Endothelial cell of umbilical vein (primary cell): ENCODE measurements around the gene TRAK1. TPM values are rescaled to one million over a fixed set of nuclear protein-coding genes. Genes with fewer than 3 reads are reported as not detected.

ENCODE experiments used
- BruUV-seq: library from RNA; stranded (reverse); fragments of 400-500 nt; replicated peaks from 2 replicates; lab custom pipeline; 2021; lab: Mats Ljungman, UMichigan
- CTCF ChIA-PET: fragments of 300-600, 350-600 bp; sonication (Branson Sonifier 250); formaldehyde crosslinking; loops from one replicate; lab custom pipeline; 2021; ENCODE audit warnings: antibody characterized with exemption, inconsistent platforms; lab: Charles Lee
- POLR2A ChIA-PET: fragments of 300-600, 350-600 bp; sonication (Branson Sonifier 250); formaldehyde crosslinking; loops from one replicate; lab custom pipeline; 2021; ENCODE audit warnings: antibody characterized with exemption, inconsistent platforms; lab: Charles Lee
- DNase-seq: peaks from one replicate; pipeline ENCODE4 v3.0.0-alpha.2; 2011; ENCODE audit warnings: low read depth, low spot score
- FAIRE-seq: peaks from 2 replicates; lab custom pipeline; 2011; peaks lifted over from hg19 to GRCh38; lab: Jason Lieb, UNC
- H2AFZ ChIP-seq: 2 replicates; pipeline ENCODE4 v1.6.0; 2012; ENCODE audit warnings: low read depth, low read length, control low read depth, inconsistent platforms
- H3K27ac ChIP-seq: 2 replicates; pipeline ENCODE4 v1.5.1; 2011; ENCODE audit warnings: low read depth, mild to moderate bottlenecking, control low read depth, low read length, moderate library complexity; ENCODE audit not compliant: insufficient read depth
- H3K27me3 ChIP-seq, 2 experiments: 2 replicates each; pipeline versions ENCODE4 v1.6.0 to v1.6.1; 2011; ENCODE audit warnings: low read length in 2 of 2, mixed read lengths in 1 of 2; ENCODE audit not compliant: control insufficient read depth in 2 of 2, insufficient read depth in 2 of 2
- H3K36me3 ChIP-seq, 2 experiments: 2 replicates in 1 of 2; 3 replicates in 1 of 2; pipeline ENCODE4 v1.5.1; 2011; ENCODE audit warnings: low read length in 2 of 2, mild to moderate bottlenecking in 1 of 2, moderate library complexity in 1 of 2; ENCODE audit not compliant: control insufficient read depth in 2 of 2, insufficient read depth in 2 of 2; ENCODE audit errors: extremely low read depth in 1 of 2
- H3K4me1 ChIP-seq: 3 replicates; pipeline ENCODE4 v1.5.1; 2011; ENCODE audit warnings: mild to moderate bottlenecking, low read length; ENCODE audit not compliant: control insufficient read depth, insufficient read depth; ENCODE audit errors: extremely low read depth
- H3K4me2 ChIP-seq: 2 replicates; pipeline ENCODE4 v1.6.1; 2011; ENCODE audit warnings: low read length, control low read depth, mixed read lengths; ENCODE audit not compliant: insufficient read depth
- H3K4me3 ChIP-seq, 3 experiments: fragments of 200-600 bp in 1 of 3; sonication (generic), shearing (Covaris generic) in 1 of 3; replicated peaks in 1 of 3; 2 replicates each; pipeline ENCODE4 v1.5.1; 2011 to 2016; ENCODE audit warnings: control low read depth in 3 of 3, low read length in 3 of 3, mild to moderate bottlenecking in 2 of 3, inconsistent platforms in 1 of 3, low read depth in 1 of 3, moderate library complexity in 1 of 3; ENCODE audit not compliant: insufficient read depth in 1 of 3
- H3K79me2 ChIP-seq: 2 replicates; pipeline ENCODE4 v1.6.0; 2012; ENCODE audit warnings: low read length, inconsistent platforms; ENCODE audit not compliant: control insufficient read depth, insufficient read depth
- H3K9ac ChIP-seq: replicated peaks from 2 replicates; pipeline ENCODE3; 2011; ENCODE audit warnings: low read length, control low read depth; ENCODE audit not compliant: insufficient read depth; ENCODE audit errors: extremely low read depth
- H3K9me1 ChIP-seq: replicated peaks from 3 replicates; pipeline ENCODE4 v1.6.0; 2011; ENCODE audit warnings: mild to moderate bottlenecking, low read length; ENCODE audit not compliant: control insufficient read depth, insufficient read depth; ENCODE audit errors: extremely low read depth
- H3K9me3 ChIP-seq: replicated peaks from 2 replicates; pipeline ENCODE4 v1.5.1; 2012; ENCODE audit warnings: low read length, inconsistent platforms; ENCODE audit not compliant: control insufficient read depth, insufficient read depth
- H4K20me1 ChIP-seq: replicated peaks from 2 replicates; pipeline ENCODE3; 2011; ENCODE audit warnings: mild to moderate bottlenecking, low read length; ENCODE audit not compliant: control insufficient read depth, insufficient read depth; ENCODE audit errors: extremely low read depth
- CTCF ChIP-seq, 2 donors: IDR thresholded peaks; 1 replicate in 1 of 2; 2 replicates in 1 of 2; pipeline ENCODE4 v1.5.1; 2011; ENCODE audit warnings: low read length in 2 of 2, mild to moderate bottlenecking in 2 of 2, moderate library complexity in 2 of 2, control low read depth in 1 of 2, inconsistent platforms in 1 of 2, low read depth in 1 of 2; ENCODE audit not compliant: insufficient read depth in 1 of 2; ENCODE audit errors: extremely low read depth in 1 of 2
- EZH2 ChIP-seq: IDR thresholded peaks from 2 replicates; pipeline ENCODE4 v1.6.1; 2012; ENCODE audit warnings: borderline replicate concordance, low read depth, mild to moderate bottlenecking, moderate library complexity, low read length, inconsistent platforms; ENCODE audit not compliant: severe bottlenecking
- FOS ChIP-seq: IDR thresholded peaks from 2 replicates; pipeline ENCODE4 v1.6.1; 2011; ENCODE audit warnings: mild to moderate bottlenecking, low read length, moderate library complexity, borderline replicate concordance; ENCODE audit not compliant: insufficient read depth
- GATA2 ChIP-seq: IDR thresholded peaks from 2 replicates; pipeline ENCODE4 v1.7.0; 2011; ENCODE audit warnings: low read depth, mild to moderate bottlenecking, moderate library complexity, mixed read lengths, low read length; ENCODE audit not compliant: insufficient read length, insufficient read depth
- JUN ChIP-seq: IDR thresholded peaks from 2 replicates; pipeline ENCODE4 v1.6.1; 2011; ENCODE audit warnings: borderline replicate concordance, low read depth; ENCODE audit not compliant: insufficient read length, insufficient read depth
- MAX ChIP-seq: IDR thresholded peaks from 2 replicates; pipeline ENCODE4 v1.6.1; 2011; ENCODE audit not compliant: insufficient read depth, insufficient read length
- MYC ChIP-seq: IDR thresholded peaks from one replicate; pipeline ENCODE4 v1.6.1; 2011; ENCODE audit warnings: mild to moderate bottlenecking, low read depth, low read length
- POLR2A ChIP-seq: IDR thresholded peaks from 2 replicates; pipeline ENCODE4 v1.6.1; 2012; ENCODE audit warnings: low read depth, mild to moderate bottlenecking, control low read depth, low read length
- POLR2AphosphoS5 ChIP-seq: IDR thresholded peaks from 2 replicates; pipeline ENCODE4 v1.6.1; 2012; ENCODE audit warnings: low read depth, mild to moderate bottlenecking, control low read depth, low read length, moderate library complexity; ENCODE audit not compliant: insufficient read depth
- dilution Hi-C: fragments of 300-500 bp; cut with MboI; formaldehyde crosslinking; loops from one replicate; pipeline ENCODE4 v1.15.0; 2019; ENCODE audit warnings: low sequenced_read_pairs; ENCODE audit not compliant: extremely low pct_ligation_motif_present
- intact Hi-C: fragments of 100-400 bp; cut with micrococcal nuclease; formaldehyde crosslinking; loops from one replicate; pipeline ENCODE4 v1.10.0; 2022
- polyA plus RNA-seq, 4 experiments: library from polyadenylated mRNA; depleted of rRNA in 3 of 4; stranded (reverse) in 3 of 4; unstranded in 1 of 4; fragments of >200 nt; gene quantifications; 2 replicates each; pipeline versions ENCODE4 v1.2.1 to v1.2.3, GENCODE V29; 2011 to 2012; ENCODE audit warnings: missing spikeins in 1 of 4
- total RNA-seq: library from RNA; stranded (reverse); gene quantifications from 2 replicates; pipeline ENCODE4 v1.2.3, GENCODE V29; 2021

TRAK1 gene
- total and polyA plus RNA-seq, 2 donors (not counting 3 experiments of a cell fraction or from before 2014, with no cell fraction given): 38.5 to 59.6 TPM

GRCh38 chr3:42133500-42134298 is 42.5 kb downstream of the TRAK1 start:
- Histone ChIP-seq H3K9me1 (no peaks in the 10 kb centered on the region), H3K4me1 (no peaks in the 10 kb centered on the region), H3K27ac (no peak overlapping the region), H2AFZ (no peak overlapping the region), H3K27me3 (no peaks in the 10 kb centered on the region), H3K9me3 (no peaks in the 10 kb centered on the region), H3K4me3 (no peak overlapping the region), H4K20me1 (no peaks in the 10 kb centered on the region), H3K36me3 (no peaks in the 10 kb centered on the region), H3K4me2 (no peak overlapping the region), H3K79me2 (peaks cover 9% of the 10 kb centered on the region), H3K9ac (no peak overlapping the region)
- no peak for TF ChIP-seq POLR2A
- no peak for TF ChIP-seq GATA2
- no peak for TF ChIP-seq EZH2
- no peak for TF ChIP-seq MAX
- no peak for TF ChIP-seq CTCF (IDR thresholded peaks at IDR 0.05; ENCODE audit: extremely low read depth in 1 of 2, insufficient read depth in 1 of 2, low read depth in 1 of 2, low read length in 2 of 2)
- no peak for TF ChIP-seq POLR2AphosphoS5
- no peak for TF ChIP-seq FOS
- no peak for TF ChIP-seq JUN
- TF ChIP-seq MYC: no peak
- BruUV-seq: no TSS peak
- ChIA-PET CTCF (no interaction called here), POLR2A (no interaction called here)
- no peak for FAIRE-seq
- intact Hi-C loops: no loop called here
- dilution Hi-C loops: no loop called here
- DNase-seq: no peak
